ENCODE results near the gene NOL4.

NOL4 gene

DNA sequence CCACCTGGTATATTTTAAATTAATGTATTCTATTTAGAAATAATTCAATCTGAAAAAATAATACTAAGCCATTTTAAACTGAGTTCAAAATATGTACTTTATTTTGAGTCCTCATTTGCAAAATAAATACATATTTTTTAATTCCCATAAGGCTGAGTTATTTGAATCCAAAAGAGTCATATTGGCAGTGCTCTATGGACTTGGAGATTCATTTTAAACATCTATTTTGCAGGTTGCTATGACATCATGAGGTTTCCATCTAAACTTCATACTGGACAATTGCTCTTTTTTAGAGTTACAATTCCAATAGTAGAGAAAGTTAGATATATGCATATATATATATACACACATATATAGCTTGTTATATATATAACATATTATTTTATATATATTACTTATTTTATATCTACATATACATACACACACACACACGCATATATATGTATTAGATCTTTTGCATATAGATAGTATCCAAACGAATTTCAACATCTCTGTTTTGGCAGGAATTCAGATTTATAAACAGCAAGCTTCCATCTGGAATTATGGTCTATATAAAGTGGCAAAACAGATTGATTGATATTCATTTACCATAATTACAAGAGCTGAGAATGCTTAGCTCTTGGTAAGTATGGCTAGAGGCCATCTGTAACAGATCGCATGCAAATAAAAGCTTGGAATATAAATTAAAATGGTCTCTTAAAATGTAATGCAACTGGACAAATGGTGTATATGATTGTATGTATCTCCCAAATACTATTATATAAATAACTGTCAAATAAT, 34.9 kb downstream of the NOL4 start:
- no peak for DNase-seq
